K562 (cell line): ENCODE data around the gene EDARADD. TPM values are rescaled to one million over a fixed set of nuclear protein-coding genes. Genes with fewer than 3 reads are reported as not detected.

ENCODE experiments used
- CCAR2 ChIP-seq: fragments of 200-400 bp; formaldehyde crosslinking; IDR thresholded peaks from 2 replicates; pipeline ENCODE4 v1.6.1; 2017; ENCODE audit warnings: mild to moderate bottlenecking, low read depth, low read length
- CUX1 ChIP-seq: fragments of 200-800 bp; sonication (Bioruptor generic); IDR thresholded peaks from 2 replicates; pipeline ENCODE4 v1.6.1; 2016; ENCODE audit warnings: missing genetic modification characterization, missing compliant biosample characterization
- E2F4 ChIP-seq: sonication (generic); formaldehyde crosslinking; IDR thresholded peaks from 2 replicates; pipeline ENCODE4 v1.8.0; 2022; ENCODE audit warnings: mild to moderate bottlenecking, low read depth, missing genetic modification reagents
- FOXO4 ChIP-seq: fragments of 450-650 bp; formaldehyde crosslinking; IDR thresholded peaks from 2 replicates; pipeline ENCODE4 v1.4.0; 2020; ENCODE audit warnings: mild to moderate bottlenecking, moderate library complexity
- HMBOX1 ChIP-seq: sonication (generic); IDR thresholded peaks from 2 replicates; pipeline ENCODE4 v1.6.1; 2016
- HMG20A ChIP-seq: fragments of 450-650 bp; formaldehyde crosslinking; conservative IDR thresholded peaks from 2 replicates; pipeline ENCODE4 v1.4.0; 2020; ENCODE audit warnings: mild to moderate bottlenecking, mixed read lengths
- L3MBTL2 ChIP-seq: fragments of 450-650 bp; IDR thresholded peaks from 2 replicates; pipeline ENCODE4 v1.6.1; 2016; ENCODE audit warnings: mild to moderate bottlenecking, moderate library complexity
- MLLT1 ChIP-seq, 2 experiments: fragments of 450-650 bp; IDR thresholded peaks; 2 replicates each; pipeline ENCODE4 v1.6.1; 2016
- SNIP1 ChIP-seq: fragments of 450-650 bp; IDR thresholded peaks from 2 replicates; pipeline ENCODE4 v1.7.1; 2017; ENCODE audit warnings: low read depth, mild to moderate bottlenecking
- TEAD1 ChIP-seq, 2 experiments: fragments of 450-650 bp in 1 of 2; sonication (generic) in 1 of 2; formaldehyde crosslinking; IDR thresholded peaks; 2 replicates each; pipeline versions ENCODE4 v1.4.0 to v1.8.0; 2020 to 2022; ENCODE audit warnings: mild to moderate bottlenecking in 2 of 2, missing genetic modification reagents in 1 of 2
- ZFP36 ChIP-seq: fragments of 150-350 bp; IDR thresholded peaks from 2 replicates; pipeline ENCODE4 v1.6.1; 2018; ENCODE audit warnings: low read length, low read depth; ENCODE audit not compliant: partially characterized antibody
- ZNF561 ChIP-seq: fragments of 450-650 bp; formaldehyde crosslinking; conservative IDR thresholded peaks from 2 replicates; pipeline ENCODE4 v1.4.0; 2020; ENCODE audit warnings: mild to moderate bottlenecking, moderate library complexity
- ZNF609 ChIP-seq: sonication (generic); formaldehyde crosslinking; IDR thresholded peaks from 2 replicates; pipeline ENCODE4 v1.8.1; 2023; ENCODE audit warnings: missing genetic modification reagents, mild to moderate bottlenecking, borderline replicate concordance
- polyA plus RNA-seq, 8 experiments: library from polyadenylated mRNA; depleted of rRNA in 4 of 8; stranded (reverse) in 5 of 8; unstranded in 3 of 8; fragments of >200 nt; fragmentation: Nextera tagmentation in 2 of 8; fragmentation: Illumina TruSeq in 1 of 8; extraction: Ambion mirVana in 2 of 8; extraction: Trizol in 1 of 8; gene quantifications; 2 replicates each; pipeline versions ENCODE4 v1.2.1 to v1.2.3, GENCODE V29; 2011 to 2014; ENCODE audit warnings: inconsistent platforms in 1 of 8, missing spikeins in 1 of 8
- total RNA-seq, 7 experiments: library from RNA; depleted of rRNA in 6 of 7; stranded (reverse); fragments of >200 nt in 6 of 7; fragmentation: Illumina TruSeq in 2 of 7; extraction: Trizol in 2 of 7; gene quantifications; 2 replicates each; pipeline versions ENCODE4 v1.2.1 to v1.2.3, GENCODE V29; 2011 to 2021; ENCODE audit warnings: low replicate concordance in 1 of 7

Gene EDARADD
- total and polyA plus RNA-seq, 9 of the 15 experiments (the other 6 are each of a cell fraction or from before 2014, with no cell fraction given) = 0.46 to 32.4 (median 20.6) TPM

GRCh38 chr1:236394879-236395229 lies 768 bp downstream of the EDARADD start (continued):
- no peak for TF ChIP-seq E2F4 (CRISPR knock-in tag)
- no peak for TF ChIP-seq ZNF561 (CRISPR knock-in tag)
- TF ChIP-seq CCAR2 = no peak
- no peak for TF ChIP-seq HMBOX1
- no peak for TF ChIP-seq HMG20A (CRISPR knock-in tag)
- no peak for TF ChIP-seq ZNF609
- TF ChIP-seq L3MBTL2 = no peak
- TF ChIP-seq ZFP36 = no peak
- no peak for TF ChIP-seq SNIP1
- no peak for TF ChIP-seq MLLT1 (IDR thresholded peaks at IDR 0.05)
- no peak for TF ChIP-seq FOXO4 (CRISPR knock-in tag)
- peak in 1 of 2 experiments; percentile 43; a peak in 1 of 4 replicates for TF ChIP-seq TEAD1 (CRISPR knock-in tag; IDR thresholded peaks at IDR 0.05)
- no peak for TF ChIP-seq CUX1 (CRISPR knock-in tag)
